Kidney epithelial cell (primary cell): ENCODE measurements around the gene SLAIN2. TPM values are rescaled to one million over a fixed set of nuclear protein-coding genes. Genes with fewer than 3 reads are reported as not detected.

Source experiments
- DNase-seq: peaks from one replicate; pipeline ENCODE4 v3.0.0-alpha.2; 2010; ENCODE audit warnings: low read depth
- H3K27me3 ChIP-seq: 2 replicates; pipeline ENCODE4 v1.6.0; 2011; ENCODE audit warnings: low read length; ENCODE audit not compliant: control insufficient read depth, insufficient read depth
- H3K36me3 ChIP-seq: 2 replicates; pipeline ENCODE4 v1.5.1; 2011; ENCODE audit warnings: low read length; ENCODE audit not compliant: control insufficient read depth, insufficient read depth
- H3K4me3 ChIP-seq: 2 replicates; pipeline ENCODE4 v1.5.1; 2011; ENCODE audit warnings: low read depth, mild to moderate bottlenecking, control low read depth, low read length
- total RNA-seq: library from RNA; depleted of rRNA; stranded (reverse); fragments of >200 nt; gene quantifications from 2 replicates; pipeline ENCODE4 v1.2.3, GENCODE V29; 2015
- TF ChIP-seq, protein P1 (sequence below): IDR thresholded peaks from 2 replicates; pipeline ENCODE4 v1.5.1; 2011; ENCODE audit warnings: mild to moderate bottlenecking, moderate library complexity, low read length, control low read depth, inconsistent platforms; ENCODE audit not compliant: insufficient read depth, poor library complexity, severe bottlenecking

Gene SLAIN2
- total RNA-seq, 1 donor from 2014 or later, result 104 TPM

DNA sequence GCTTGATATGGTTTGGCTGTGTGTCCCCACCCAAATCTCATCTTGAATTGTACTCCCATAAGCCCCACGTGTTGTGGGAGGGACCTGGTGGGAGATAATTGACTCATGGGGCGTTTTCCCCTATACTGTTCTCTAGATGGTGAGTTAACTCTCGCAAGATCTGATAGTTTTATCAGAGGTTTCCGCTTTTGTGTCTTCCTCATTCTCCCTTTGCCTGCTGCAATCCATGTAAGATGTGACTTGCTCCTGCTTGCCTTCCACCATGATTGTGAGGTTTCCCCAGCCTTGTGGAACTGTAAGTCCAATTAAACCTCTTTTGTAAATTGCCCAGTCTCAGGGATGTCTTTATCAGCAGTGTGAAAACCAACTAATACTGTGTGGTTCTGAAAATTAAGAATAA, 11.5 kb downstream of the SLAIN2 start:
- no peak for DNase-seq
- TF ChIP-seq, protein P1, sequence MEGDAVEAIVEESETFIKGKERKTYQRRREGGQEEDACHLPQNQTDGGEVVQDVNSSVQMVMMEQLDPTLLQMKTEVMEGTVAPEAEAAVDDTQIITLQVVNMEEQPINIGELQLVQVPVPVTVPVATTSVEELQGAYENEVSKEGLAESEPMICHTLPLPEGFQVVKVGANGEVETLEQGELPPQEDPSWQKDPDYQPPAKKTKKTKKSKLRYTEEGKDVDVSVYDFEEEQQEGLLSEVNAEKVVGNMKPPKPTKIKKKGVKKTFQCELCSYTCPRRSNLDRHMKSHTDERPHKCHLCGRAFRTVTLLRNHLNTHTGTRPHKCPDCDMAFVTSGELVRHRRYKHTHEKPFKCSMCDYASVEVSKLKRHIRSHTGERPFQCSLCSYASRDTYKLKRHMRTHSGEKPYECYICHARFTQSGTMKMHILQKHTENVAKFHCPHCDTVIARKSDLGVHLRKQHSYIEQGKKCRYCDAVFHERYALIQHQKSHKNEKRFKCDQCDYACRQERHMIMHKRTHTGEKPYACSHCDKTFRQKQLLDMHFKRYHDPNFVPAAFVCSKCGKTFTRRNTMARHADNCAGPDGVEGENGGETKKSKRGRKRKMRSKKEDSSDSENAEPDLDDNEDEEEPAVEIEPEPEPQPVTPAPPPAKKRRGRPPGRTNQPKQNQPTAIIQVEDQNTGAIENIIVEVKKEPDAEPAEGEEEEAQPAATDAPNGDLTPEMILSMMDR, result no peak
- no peaks in the 10 kb centered on the region for H3K36me3 ChIP-seq
- H3K4me3 ChIP-seq, result no peak overlapping the region
- no peaks in the 10 kb centered on the region for H3K27me3 ChIP-seq

DNA sequence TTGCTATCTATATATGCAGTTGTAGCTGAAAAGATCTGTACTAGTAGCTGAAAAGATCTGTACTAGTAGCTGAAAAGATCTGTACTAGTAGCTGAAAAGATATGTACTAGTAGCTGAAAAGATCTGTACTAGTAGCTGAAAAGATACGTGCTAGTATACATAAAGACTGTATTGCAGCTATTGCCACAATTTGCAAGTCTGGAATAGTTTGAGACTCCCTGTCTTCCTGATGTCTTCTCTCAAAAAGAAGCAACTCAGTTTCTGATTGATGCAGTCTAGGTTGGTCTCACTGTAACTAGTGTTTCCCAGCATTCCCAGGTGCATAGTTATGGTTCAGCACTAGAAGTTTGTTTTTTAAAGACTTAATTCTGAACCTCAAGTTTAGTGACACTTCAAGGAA, 15.0 kb downstream of the SLAIN2 start:
- DNase-seq, result no peak
- TF ChIP-seq, protein P1, result no peak

DNA sequence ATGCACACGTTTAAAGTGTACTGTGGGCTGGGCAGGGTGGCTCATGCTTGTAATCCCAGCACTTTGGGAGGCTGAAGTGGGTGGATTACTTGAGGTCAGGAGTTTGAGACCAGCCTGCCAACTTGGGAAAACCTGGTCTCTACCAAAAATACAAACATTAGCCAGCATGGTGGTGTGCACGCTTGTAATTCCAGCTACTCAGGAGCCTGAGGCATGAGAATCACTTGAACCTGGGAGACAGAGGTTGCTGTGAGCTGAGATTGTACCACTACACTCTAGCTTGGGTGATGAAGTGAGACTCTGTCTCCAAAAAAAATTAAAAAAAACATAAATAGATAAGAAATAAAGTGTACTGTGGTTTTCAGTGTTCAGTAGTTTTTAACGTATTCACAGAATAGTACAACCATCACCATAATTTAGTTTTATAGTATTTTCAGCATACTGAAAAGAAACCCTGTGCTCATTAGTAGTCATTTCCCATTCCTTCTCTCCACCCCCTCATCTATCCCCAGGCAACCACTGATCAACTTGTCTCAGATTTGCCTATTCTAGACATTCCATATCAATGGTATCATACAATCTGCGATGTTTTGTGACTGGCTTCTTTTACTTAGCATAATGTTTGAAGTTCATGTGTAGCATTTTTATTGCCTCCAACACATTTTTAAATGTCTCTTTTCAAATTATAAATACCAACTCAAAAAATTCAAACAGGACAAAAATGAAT, 19.1 kb downstream of the SLAIN2 start:
- Histone ChIP-seq H3K36me3 (no peaks in the 10 kb centered on the region), H3K4me3 (no peak overlapping the region), H3K27me3 (no peaks in the 10 kb centered on the region)
- TF ChIP-seq, protein P1, result no peak
- no peak for DNase-seq

More for the DNA sequence above, 15.0 kb downstream of the SLAIN2 start:
- Histone ChIP-seq H3K4me3 (no peak overlapping the region), H3K27me3 (no peaks in the 10 kb centered on the region), H3K36me3 (no peaks in the 10 kb centered on the region)

DNA sequence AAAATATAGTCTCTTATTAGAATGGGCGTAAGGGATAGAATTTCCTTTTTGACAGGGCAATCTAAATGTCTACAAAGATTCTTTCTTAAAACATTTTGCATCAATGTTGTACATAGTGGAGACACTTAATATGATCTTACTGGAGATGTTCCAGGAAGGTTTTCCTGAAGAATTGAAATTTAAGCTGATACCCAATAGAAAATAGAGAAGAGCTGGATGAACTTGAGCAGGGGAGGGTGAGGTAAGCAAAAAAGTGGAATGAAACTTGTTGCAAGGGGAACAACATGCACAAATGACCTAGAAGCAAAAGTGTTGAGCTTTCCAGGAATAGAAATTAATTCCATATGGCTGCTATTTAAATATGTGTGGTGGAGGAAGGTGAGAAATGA, 19.7 kb downstream of the SLAIN2 start:
- Histone ChIP-seq H3K4me3 (no peak overlapping the region), H3K27me3 (no peaks in the 10 kb centered on the region), H3K36me3 (no peaks in the 10 kb centered on the region)
- TF ChIP-seq, protein P1, result no peak
- no peak for DNase-seq

DNA sequence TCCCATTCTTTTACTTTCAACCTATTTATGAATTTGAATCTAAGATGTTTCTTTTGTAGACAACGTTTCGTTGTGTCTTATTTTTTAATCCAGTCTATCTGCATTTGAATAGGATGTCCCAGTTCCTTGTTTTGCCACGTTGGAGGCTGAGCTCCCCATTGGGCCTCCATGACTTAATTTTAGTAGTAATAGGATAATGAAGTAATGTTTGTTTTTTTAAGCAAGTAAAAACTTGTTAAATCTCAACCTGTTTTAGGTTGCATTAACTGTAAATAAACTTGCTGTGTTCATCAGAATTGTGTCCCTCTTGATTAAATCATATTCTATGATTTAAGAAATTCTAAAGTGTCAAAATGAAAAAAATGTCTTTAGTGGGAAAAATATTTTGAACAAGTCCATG, 25.3 kb downstream of the SLAIN2 start:
- Histone ChIP-seq H3K27me3 (no peaks in the 10 kb centered on the region), H3K4me3 (no peak overlapping the region), H3K36me3 (no peaks in the 10 kb centered on the region)
- no peak for DNase-seq
- TF ChIP-seq, protein P1, result no peak

DNA sequence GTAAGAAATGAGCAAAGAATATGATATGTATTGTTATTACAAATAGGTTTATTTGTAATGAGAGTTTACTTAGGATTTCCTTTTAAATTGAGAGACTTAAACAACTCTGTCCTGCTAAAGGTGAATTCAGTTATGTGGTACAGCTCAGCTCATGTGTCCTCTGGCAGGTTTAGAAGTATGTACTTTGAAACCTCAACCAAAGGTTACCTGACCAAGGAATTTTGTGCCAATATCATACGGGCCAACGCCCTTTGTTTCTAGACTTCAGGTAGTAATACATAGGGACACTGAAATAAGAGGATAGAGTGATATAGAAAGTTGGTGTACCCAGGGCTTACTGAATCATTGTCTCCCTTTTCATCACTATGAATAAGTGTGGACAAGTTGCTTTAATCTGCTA, 25.7 kb downstream of the SLAIN2 start:
- no peak for DNase-seq
- TF ChIP-seq, protein P1, result no peak
- Histone ChIP-seq H3K27me3 (no peaks in the 10 kb centered on the region), H3K4me3 (no peak overlapping the region), H3K36me3 (no peaks in the 10 kb centered on the region)
